HG03571 (cell line): Measurements from ENCODE around the gene AGTRAP.

Source experiments
- ATAC-seq: cut with Tn5 transposase; IDR thresholded peaks from one replicate; pipeline ENCODE4 v1.9.1; 2021; ENCODE audit not compliant: unreplicated experiment

AGTRAP gene, protein sequence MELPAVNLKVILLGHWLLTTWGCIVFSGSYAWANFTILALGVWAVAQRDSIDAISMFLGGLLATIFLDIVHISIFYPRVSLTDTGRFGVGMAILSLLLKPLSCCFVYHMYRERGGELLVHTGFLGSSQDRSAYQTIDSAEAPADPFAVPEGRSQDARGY

DNA sequence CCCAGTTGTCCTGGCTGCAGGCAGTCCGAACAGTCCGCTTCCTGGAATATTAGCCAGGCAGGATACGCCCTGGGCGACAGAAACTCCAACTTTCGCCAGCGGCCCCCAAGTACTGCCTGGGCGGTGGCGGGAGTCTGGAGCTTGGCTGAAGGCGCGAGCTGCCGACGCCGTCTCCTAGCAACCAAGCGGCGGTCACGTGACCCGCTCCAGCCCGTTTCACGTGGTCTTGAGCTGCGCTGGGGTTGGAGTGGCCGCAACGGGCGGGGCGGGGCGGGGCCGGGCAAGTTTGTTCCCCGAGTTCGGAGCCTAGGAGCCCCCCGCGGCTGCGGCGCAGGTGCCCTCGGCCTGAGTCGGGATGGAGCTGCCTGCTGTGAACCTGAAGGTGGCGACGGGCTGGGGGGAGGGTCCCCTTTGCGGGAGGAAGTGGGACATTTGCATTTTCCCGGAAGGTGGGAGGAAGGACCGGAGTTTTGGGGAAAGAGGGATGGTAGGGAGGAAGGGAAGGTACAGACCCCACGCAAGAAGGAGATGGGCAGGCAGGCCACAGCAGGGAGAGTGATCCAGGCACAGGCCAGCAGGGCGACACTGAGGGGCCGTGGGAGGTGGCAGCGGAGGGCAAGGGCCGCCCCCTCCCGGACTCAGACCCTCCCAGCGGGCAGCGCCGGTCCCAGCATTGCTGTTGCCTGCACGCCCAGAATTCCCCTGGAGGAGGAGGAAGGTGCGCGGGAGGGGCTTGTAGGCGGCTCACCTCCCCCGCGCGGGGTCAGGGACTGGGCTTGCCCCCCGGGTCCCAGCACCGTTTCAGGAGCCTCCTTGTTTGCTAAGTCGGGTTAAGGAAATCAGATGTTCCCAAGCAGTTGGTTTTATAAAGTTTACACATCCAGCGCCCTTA, at the start of gene AGTRAP:
AGTRAP (plus strand) TSS at position 283 of the 892 bp plus-strand sequence; CDS start at position 356, 73 bp downstream.
- no peak for ATAC-seq

GRCh38 chr1:11688506-11688905, 47.4 kb upstream of the AGTRAP start:
- ATAC-seq, result no peak

DNA sequence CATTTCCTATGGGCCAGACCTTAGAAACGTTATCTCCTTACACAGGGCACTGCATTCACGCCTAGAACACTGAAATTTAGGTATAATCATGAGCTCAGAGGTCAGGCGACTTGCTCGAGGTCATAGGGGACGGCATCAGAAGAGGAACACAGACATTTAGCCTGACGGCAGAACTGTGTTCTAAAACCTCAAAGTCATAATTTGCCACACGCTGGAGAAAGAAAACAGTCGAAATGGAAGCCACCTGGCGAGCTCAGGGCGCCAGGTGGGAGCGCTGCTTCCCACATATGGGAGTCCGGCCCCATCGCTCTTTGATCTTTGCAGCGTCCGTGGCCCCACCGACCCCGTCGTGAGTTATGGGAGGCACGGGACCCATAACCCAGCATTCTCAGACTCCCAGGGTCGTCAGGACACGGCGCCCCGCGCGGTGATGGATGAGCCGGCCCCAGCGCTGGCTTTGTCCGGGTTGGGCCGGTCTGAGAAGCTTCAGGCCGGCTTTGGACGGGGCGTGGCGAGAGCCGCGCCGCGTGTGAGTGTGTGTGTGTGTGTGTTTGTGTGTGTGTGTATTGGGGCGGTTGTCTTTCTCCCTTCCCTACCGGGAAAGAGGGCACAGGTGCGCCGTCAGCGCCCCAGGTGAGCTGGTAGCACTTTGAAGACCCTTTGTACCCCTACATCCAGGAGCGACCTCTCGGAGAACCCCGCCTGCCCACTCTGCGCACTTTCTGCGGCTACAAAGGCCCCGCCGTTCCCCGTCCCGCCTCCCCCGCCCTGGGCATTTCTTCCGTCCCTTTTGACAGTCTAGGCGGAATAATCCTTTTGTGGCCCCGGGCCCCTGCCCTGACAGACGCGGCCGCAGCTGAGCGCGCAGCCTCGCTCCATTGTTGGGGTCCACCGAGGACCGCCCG, 45.3 kb upstream of the AGTRAP start:
- ATAC-seq, result no peak

DNA sequence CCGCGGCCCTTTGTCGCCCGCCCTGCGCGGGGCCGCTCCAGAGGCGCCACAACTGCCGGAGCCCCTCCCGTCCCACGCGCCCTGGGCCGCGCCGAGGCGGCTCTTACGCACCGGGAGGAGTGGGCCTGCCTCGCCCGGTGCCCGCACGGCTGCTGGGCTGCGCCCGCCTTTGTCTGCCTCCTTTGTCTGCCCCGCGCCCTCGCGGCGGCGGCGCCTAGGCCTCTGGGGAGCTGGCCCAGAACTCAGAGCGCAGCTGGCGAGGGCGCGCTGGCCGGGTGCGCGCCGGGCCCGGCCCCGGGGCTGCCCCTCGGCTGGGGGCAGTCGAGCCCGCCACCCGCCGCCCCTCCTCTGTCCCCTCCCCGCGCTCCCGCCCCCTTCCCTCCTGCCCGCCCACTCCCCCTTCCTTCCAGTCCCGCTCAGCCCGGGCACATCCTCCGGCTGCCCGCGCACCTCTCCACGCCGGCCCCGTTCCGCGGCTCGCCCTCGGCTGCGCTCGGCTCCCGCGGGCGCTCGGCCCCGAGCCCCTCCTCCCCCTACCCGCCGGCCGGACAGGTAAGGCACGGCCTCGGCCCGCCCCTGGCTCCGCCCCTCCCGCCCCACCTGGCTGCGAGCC, 44.5 kb upstream of the AGTRAP start, which contains the start of gene DRAXIN:
DRAXIN (plus strand) TSS at position 409 of the 613 bp plus-strand sequence. CDS start 14,549 bp downstream, outside the sequence.
- no peak for ATAC-seq

GRCh38 chr1:11691928-11692711, 43.8 kb upstream of the AGTRAP start:
- ATAC-seq, result no peak

DNA sequence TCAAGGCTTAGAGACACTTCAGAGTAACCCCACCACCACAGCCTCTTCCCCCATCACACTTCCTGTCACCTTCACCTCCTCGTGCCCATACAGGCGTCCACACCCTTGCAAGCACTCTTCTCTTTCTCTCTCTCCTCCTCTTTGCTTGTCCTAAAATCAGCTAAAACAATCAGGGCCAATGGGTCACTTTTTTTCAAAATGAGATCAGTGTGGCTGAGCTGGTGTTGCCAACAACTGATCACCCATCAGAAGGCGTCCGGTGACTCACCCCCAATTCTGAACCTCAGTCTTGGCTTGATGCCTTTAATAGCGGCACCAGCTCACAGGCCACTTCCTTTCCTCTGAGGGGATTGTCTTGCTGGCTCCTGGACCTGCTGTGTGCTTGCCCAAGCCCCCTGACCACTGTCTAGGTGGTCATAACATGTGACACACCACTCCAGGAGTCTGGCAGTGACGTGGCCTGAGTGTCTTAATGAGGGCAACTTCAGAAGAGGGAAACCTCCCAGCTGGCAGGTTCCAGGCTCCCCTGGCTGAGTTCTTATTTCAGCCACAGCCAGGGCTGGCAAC, 42.8 kb upstream of the AGTRAP start:
- ATAC-seq, result no peak

DNA sequence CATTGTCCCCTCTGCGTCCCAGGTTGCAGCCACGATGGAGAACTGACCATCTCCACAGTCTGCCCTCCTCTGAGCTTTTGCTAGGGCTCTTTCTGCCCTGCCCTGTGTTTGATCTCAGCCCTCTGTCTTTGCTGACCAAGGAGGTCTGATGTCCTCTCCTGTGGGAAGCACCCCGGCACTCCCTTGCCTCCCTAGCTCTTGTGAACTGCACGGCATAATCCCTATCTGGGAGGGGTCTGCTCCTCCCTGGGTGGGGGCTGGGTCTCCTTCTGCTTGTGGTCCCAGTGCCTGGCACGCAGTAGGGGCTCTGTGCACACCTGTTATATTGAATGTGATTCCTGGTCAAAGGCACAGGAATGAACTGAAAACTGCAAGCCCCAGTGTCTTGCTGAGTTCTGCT, 42.0 kb upstream of the AGTRAP start:
- no peak for ATAC-seq

DNA sequence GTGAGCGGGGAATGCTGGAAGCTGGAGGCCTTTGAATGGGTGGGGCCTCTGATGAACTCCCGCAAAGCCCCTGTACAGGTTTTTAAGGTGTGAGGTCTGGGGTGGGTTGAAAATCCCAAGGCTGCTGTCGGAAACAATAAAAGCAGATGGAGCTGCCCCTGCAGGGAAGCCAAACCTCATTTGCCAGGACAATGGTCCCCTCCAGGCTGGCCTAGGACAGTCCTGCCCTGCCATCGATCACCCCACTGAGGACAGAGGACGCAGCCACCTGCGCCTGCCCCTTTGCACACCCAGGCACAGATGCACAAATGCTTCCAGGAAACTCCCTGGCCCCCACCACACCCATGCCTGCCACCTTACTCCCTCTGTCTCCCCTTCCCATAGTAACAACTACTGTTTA, 40.1 kb upstream of the AGTRAP start:
- ATAC-seq, result no peak

GRCh38 chr1:11697188-11697892, 38.6 kb upstream of the AGTRAP start:
- no peak for ATAC-seq

- ATAC-seq, result no peak
These were observed 38.1 kb upstream of the AGTRAP start for GRCh38 chr1:11697893-11698210.

DNA sequence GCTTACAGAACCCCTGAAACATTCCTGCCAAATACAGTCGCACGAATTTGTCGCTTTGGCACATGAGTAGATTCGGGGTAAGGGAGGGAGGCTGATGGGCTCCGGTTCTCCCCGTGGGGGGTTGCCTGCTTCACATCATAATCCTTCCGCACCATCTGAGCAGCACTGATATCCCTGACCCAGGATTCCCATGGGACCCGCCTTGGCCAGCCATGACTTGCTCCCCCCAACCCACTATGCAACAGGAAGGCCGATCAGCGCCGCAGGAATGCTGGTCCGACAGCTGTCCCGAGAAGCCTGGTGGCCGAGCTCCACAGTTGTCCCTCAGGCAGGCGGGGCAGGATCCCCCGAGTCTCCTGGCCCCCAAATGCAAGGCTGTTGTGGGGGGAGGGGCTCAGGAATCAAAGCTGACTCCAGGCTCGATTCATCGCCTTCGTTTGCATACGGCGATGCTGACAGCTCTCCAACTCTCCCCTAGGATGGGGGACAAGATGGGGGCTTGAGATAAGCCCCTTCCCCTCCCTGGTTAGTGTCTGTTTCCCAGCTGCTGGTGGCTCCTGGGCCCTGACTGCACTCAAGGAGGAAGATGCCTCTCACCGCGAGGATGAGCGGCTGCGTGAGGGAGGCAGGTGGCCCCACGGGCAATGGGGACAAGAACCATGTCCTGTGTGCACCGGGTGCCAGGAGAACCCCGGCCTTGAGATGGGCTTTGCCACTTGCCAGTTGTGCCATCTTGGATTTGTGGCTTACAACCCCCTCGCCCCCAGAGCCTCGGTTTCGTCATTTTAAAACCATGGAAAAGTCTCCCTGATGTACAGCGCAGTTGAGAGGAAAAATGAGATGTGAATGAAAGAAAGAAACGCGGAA, 35.1 kb upstream of the AGTRAP start:
- ATAC-seq, result no peak

- ATAC-seq, result no peak
These were observed 34.4 kb upstream of the AGTRAP start for GRCh38 chr1:11701551-11701961.

- ATAC-seq, result no peak
These were observed 33.7 kb upstream of the AGTRAP start for GRCh38 chr1:11701981-11702803.

- ATAC-seq, result no peak
These were observed 32.4 kb upstream of the AGTRAP start for GRCh38 chr1:11703357-11704193.

DNA sequence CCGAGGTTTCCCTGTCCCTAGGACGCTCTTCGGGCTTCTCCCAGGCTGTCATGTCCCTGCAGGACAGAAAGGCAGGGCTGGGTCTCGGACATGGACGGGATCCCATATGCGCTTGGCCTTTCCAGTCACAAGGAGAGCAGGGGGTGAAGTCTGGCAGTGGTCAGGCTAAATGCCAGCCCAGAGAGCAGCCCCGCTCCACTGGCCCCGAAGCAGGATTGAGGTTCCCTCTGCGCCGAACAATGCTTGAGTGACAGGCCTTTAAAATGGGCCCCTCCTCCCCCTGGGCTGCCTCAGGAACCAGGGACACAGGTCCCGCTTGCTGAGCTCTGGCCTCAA, 31.8 kb upstream of the AGTRAP start:
- ATAC-seq, result no peak

GRCh38 chr1:11704691-11705475, 31.1 kb upstream of the AGTRAP start:
- ATAC-seq, result no peak
